ENCODE measurements around the gene RUFY4. TPM values are rescaled to one million over a fixed set of nuclear protein-coding genes. Genes with fewer than 3 reads are reported as not detected.

The RUFY4 gene
- total and polyA plus RNA-seq, 2 of the 13 experiments (the other 11 are each of a cell fraction or from before 2014, with no cell fraction given), result not detected

GRCh38 chr2:218029366-218030360, 39.4 kb upstream of the RUFY4 start:
- DNase-seq (ENCODE audit: low spot score) (no peak), ATAC-seq (no peak), FAIRE-seq (no peak)
- intact Hi-C loops (cut with micrococcal nuclease; ENCODE audit: unreplicated experiment), result no loop called here
- no peak overlapping the region for H3K4me3 ChIP-seq (replicated peaks in 1 of 3; ENCODE audit: insufficient read depth in 1 of 3, low read depth in 2 of 3, low read length in 3 of 3)
- H3K27me3 ChIP-seq (ENCODE audit: control insufficient read depth in 1 of 2, insufficient read depth in 2 of 2, low read length in 2 of 2), result peaks cover 13 to 83% of the 10 kb centered on the region in 2 experiments
- no peaks in the 10 kb centered on the region for H4K20me1 ChIP-seq (ENCODE audit: insufficient read depth, low read length)
- CTCF ChIA-PET (ENCODE audit: low intra/inter-chr PET ratio, low total read pairs), result no interaction called here
- H3K9me3 ChIP-seq (ENCODE audit: low read length), result no peaks in the 10 kb centered on the region
- POLR2A ChIA-PET, result no interaction called here
- no peak overlapping the region for H2AFZ ChIP-seq (ENCODE audit: low read length)
- 19% methylated on average over 17 of the region's 17 CpGs for WGBS (ENCODE audit: low lambda C conversion rate)
- TF ChIP-seq RBAK (CRISPR knock-in tag; IDR thresholded peaks at IDR 0.05) (no peak), HDAC2 (CRISPR knock-in tag; IDR thresholded peaks at IDR 0.05) (no peak), ZNF24 (IDR thresholded peaks at IDR 0.05) (no peak), MBNL3 (CRISPR knock-in tag; conservative IDR thresholded peaks at IDR 0.05) (no peak), ZNF768 (CRISPR knock-in tag; IDR thresholded peaks at IDR 0.05) (no peak), ZNF337 (CRISPR knock-in tag; IDR thresholded peaks at IDR 0.05; ENCODE audit: borderline replicate concordance, low read depth) (no peak), ZNF570 (CRISPR knock-in tag; IDR thresholded peaks at IDR 0.05; ENCODE audit: borderline replicate concordance) (no peak), SRF (IDR thresholded peaks at IDR 0.05; ENCODE audit: low read depth, low read length) (no peak), ATF7-NPFF (CRISPR knock-in tag; IDR thresholded peaks at IDR 0.05; ENCODE audit: low read depth) (no peak), KMT2B (CRISPR knock-in tag; IDR thresholded peaks at IDR 0.05) (no peak), ZSCAN20 (CRISPR knock-in tag; IDR thresholded peaks at IDR 0.05; ENCODE audit: borderline replicate concordance) (no peak), ZNF430 (CRISPR knock-in tag; IDR thresholded peaks at IDR 0.05) (no peak), SP140L (CRISPR knock-in tag; IDR thresholded peaks at IDR 0.05; ENCODE audit: borderline replicate concordance) (no peak), ZNF558 (CRISPR knock-in tag; IDR thresholded peaks at IDR 0.05; ENCODE audit: borderline replicate concordance) (no peak), KDM3A (CRISPR knock-in tag; IDR thresholded peaks at IDR 0.05; ENCODE audit: low read depth) (no peak)
- TF ChIP-seq, protein P1, sequence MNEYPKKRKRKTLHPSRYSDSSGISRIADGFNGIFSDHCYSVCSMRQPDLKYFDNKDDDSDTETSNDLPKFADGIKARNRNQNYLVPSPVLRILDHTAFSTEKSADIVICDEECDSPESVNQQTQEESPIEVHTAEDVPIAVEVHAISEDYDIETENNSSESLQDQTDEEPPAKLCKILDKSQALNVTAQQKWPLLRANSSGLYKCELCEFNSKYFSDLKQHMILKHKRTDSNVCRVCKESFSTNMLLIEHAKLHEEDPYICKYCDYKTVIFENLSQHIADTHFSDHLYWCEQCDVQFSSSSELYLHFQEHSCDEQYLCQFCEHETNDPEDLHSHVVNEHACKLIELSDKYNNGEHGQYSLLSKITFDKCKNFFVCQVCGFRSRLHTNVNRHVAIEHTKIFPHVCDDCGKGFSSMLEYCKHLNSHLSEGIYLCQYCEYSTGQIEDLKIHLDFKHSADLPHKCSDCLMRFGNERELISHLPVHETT (CRISPR knock-in tag; conservative IDR thresholded peaks at IDR 0.05), result no peak
- H3K4me2 ChIP-seq (ENCODE audit: low read depth, low read length), result no peak overlapping the region
- in situ Hi-C loops (cut with HindIII; ENCODE audit: extremely low pct_ligation_motif_present, low pct_unique_long_range_greater_than_20kb), result loop anchor here (5.0 kb wide), 1 partner anchor 242 kb away; no protein-coding TSS in a partner anchor
- BruUV-seq (replicated peaks), result no TSS peak
- H3K36me3 ChIP-seq (replicated peaks in 1 of 2; ENCODE audit: control insufficient read depth in 1 of 2, insufficient read depth in 2 of 2, low read length in 2 of 2), result no peaks in the 10 kb centered on the region
- H3K27ac ChIP-seq (ENCODE audit: extremely low read length, insufficient read depth, low read length), result no peak overlapping the region
- H3K4me1 ChIP-seq (ENCODE audit: insufficient read depth, low read length), result peaks cover 8% of the 10 kb centered on the region
- no peaks in the 10 kb centered on the region for H3K79me2 ChIP-seq (ENCODE audit: insufficient read depth, low read length)
- no peak overlapping the region for H3K9ac ChIP-seq (ENCODE audit: insufficient read depth, low read depth, low read length)
